ENCODE results near the gene ELAVL3.
"Not testable (repeated sequence)": the region's sequence is repeated elsewhere in the genome, so short reads cannot be mapped to it uniquely, and the experiment has no call there.

Gene ELAVL3

GRCh38 chr19:11478167-11479089 is 2.4 kb downstream of the ELAVL3 start:
- no peak for TF ChIP-seq ZFX (IDR thresholded peaks at IDR 0.05; ENCODE audit: borderline replicate concordance)
- TF ChIP-seq CTCF (IDR thresholded peaks at IDR 0.05), result no peak

GRCh38 chr19:11475861-11476260 is 5.0 kb downstream of the ELAVL3 start:
- H3K27ac ChIP-seq, result no peak overlapping the region
- TF ChIP-seq CTCF (IDR thresholded peaks at IDR 0.05) (no peak), ZFX (IDR thresholded peaks at IDR 0.05; ENCODE audit: borderline replicate concordance) (no peak)

More at GRCh38 chr19:11478167-11479089, 2.4 kb downstream of the ELAVL3 start:
- no peak overlapping the region for H3K27ac ChIP-seq

GRCh38 chr19:11475343-11475742 is 5.5 kb downstream of the ELAVL3 start:
- H3K27ac ChIP-seq, result not testable (repeated sequence)

- H3K27ac ChIP-seq, result no peak overlapping the region
Measured at GRCh38 chr19:11473725-11474124, 7.1 kb downstream of the ELAVL3 start.

GRCh38 chr19:11468266-11468845 is 12.5 kb downstream of the ELAVL3 start:
- H3K27ac ChIP-seq, result not testable (repeated sequence)

More at GRCh38 chr19:11473725-11474124, 7.1 kb downstream of the ELAVL3 start:
- TF ChIP-seq ZFX (IDR thresholded peaks at IDR 0.05; ENCODE audit: borderline replicate concordance) (no peak), CTCF (IDR thresholded peaks at IDR 0.05) (no peak)

GRCh38 chr19:11465600-11465999 is 15.2 kb downstream of the ELAVL3 start:
- no peak overlapping the region for H3K27ac ChIP-seq
- TF ChIP-seq ZFX (IDR thresholded peaks at IDR 0.05; ENCODE audit: borderline replicate concordance) (no peak), CTCF (IDR thresholded peaks at IDR 0.05) (no peak)

- no peak for TF ChIP-seq CTCF (IDR thresholded peaks at IDR 0.05)
- no peak for TF ChIP-seq ZFX (IDR thresholded peaks at IDR 0.05; ENCODE audit: borderline replicate concordance)
Measured at GRCh38 chr19:11464333-11465265, 16.2 kb downstream of the ELAVL3 start.

More at GRCh38 chr19:11464333-11465265, 16.2 kb downstream of the ELAVL3 start:
- H3K27ac ChIP-seq, result no peak overlapping the region
